GM12892 (cell line): Measurements from ENCODE around the gene MBNL1.

Experiments used
- POLR2A ChIP-seq: IDR thresholded peaks from 2 replicates; pipeline ENCODE4 v1.6.1; 2011; ENCODE audit warnings: low read depth, low read length, control low read depth
- POLR2AphosphoS5 ChIP-seq: IDR thresholded peaks from 2 replicates; pipeline ENCODE4 v1.6.1; 2011; ENCODE audit warnings: low read depth, low read length, control low read depth
- TAF1 ChIP-seq: IDR thresholded peaks from 2 replicates; pipeline ENCODE4 v1.6.1; 2011; ENCODE audit warnings: low read depth, mild to moderate bottlenecking, control low read depth, low read length, borderline replicate concordance

DNA sequence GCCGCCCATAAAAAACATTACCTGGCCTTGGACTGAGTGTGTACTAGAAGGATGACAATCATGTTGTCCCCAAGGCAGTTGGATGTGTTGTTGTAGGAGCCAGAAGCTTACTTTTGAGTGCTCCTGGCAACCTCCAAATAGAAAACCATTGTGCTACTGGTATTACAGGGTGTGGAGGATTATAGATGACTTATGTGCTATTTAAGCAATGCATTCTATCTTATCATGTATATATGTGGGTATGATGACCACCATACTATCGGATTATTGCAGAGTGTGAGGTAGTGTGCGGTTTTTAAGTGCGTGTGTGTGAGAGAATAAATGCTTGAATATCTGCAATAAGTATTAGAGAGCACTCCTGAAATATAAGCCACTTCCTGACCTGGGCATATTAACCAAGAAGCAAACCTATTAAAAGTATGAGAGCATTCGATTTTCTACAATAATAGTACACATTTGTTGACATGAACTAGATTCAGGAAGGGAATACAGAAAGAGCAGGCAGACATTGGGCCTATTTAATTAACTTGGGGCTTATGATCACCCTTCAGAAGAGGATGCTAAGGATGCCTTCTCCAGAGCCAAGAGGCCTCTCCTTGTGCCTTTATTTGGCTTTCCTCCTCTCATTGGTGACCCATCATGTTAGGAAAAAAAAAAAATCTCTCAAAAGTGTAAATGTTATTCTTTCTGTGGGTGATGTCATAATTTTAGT, 11.7 kb upstream of the MBNL1 start:
- TF ChIP-seq POLR2A (no peak), POLR2AphosphoS5 (no peak), TAF1 (no peak)
